ENCODE data around the gene ADGRG6. TPM values are rescaled to one million over a fixed set of nuclear protein-coding genes. Genes with fewer than 3 reads are reported as not detected.

ADGRG6 gene
- total and polyA plus RNA-seq, 2 of the 8 experiments (the other 6 are each of a cell fraction or from before 2014, with no cell fraction given), result 1.1 to 6.2 TPM

DNA sequence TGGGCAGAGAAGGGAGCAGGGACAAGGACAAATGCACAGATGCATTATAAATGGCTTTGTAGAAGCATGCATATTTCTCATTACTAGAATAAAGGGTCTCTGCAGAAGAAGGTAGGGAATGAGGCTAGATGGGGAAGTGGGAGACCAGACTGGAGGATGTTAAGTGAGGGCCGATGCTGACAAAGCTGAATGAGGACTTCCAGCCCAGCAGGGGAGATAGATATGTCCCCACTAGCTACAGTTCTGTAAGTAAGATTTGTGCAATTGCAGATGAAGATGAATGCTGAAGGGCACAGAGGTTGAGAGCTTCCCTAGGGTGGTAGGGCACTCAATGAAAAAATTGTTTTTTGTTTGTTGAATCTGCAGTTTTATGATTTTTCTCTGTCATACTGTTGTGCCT, 16.9 kb downstream of the ADGRG6 start:
- WGBS, 2 experiments (ENCODE audit: extremely low coverage in 1 of 2, insufficient coverage in 1 of 2, insufficient read length in 1 of 2, insufficient replicate concordance in 2 of 2, low coverage in 1 of 2, low lambda C conversion rate in 2 of 2, missing lambda C conversion rate in 1 of 2), result 91% methylated on average over 1 of the region's 1 CpG; no CpG with 5 or more reads in 1 of the 2 experiments
- Histone ChIP-seq H2BK120ac (replicated peaks; ENCODE audit: low read depth, low read length) (no peak overlapping the region), H3K4me1 (replicated peaks in 1 of 4; ENCODE audit: control insufficient read depth in 3 of 4, insufficient read depth in 4 of 4, low read length in 3 of 4) (no peaks in the 10 kb centered on the region), H4K91ac (replicated peaks; ENCODE audit: insufficient read length, low read length) (no peak overlapping the region), H2BK5ac (ENCODE audit: low read depth, low read length) (no peak overlapping the region), H2BK15ac (ENCODE audit: low read length) (no peak overlapping the region), H3K27me3 (replicated peaks in 1 of 4; ENCODE audit: control insufficient read depth in 3 of 4, extremely low read depth in 1 of 4, insufficient read depth in 3 of 4, low read length in 3 of 4) (no peaks in the 10 kb centered on the region), H3K79me1 (ENCODE audit: low read depth, low read length) (no peaks in the 10 kb centered on the region; the same call in 1 of the 2 replicates), H2AFZ (ENCODE audit: low read length) (no peak overlapping the region), H2BK12ac (ENCODE audit: low read depth, low read length) (no peak overlapping the region), H4K8ac (ENCODE audit: extremely low read depth, insufficient read depth, low read length) (no peak overlapping the region), H3K9me3 (ENCODE audit: insufficient read depth in 2 of 2, low read depth in 1 of 2, low read length in 1 of 2) (no peaks in the 10 kb centered on the region), H3K4me3 (ENCODE audit: extremely low read depth in 1 of 4, insufficient read depth in 2 of 4, low read depth in 3 of 4, low read length in 4 of 4) (no peak overlapping the region), H3K9ac (replicated peaks in 1 of 4; ENCODE audit: extremely low read depth in 1 of 4, low read depth in 3 of 4, low read length in 3 of 4) (no peak overlapping the region), H3K36me3 (ENCODE audit: control insufficient read depth in 2 of 4, insufficient read depth in 4 of 4, low read length in 3 of 4) (no peaks in the 10 kb centered on the region), H4K5ac (ENCODE audit: insufficient read length, low read depth, low read length) (no peak overlapping the region), H3K79me2 (ENCODE audit: control insufficient read depth in 1 of 2, insufficient read depth in 2 of 2, low read length in 2 of 2) (no peaks in the 10 kb centered on the region), H3K23ac (ENCODE audit: insufficient read length) (no peak overlapping the region), H3K4ac (replicated peaks; ENCODE audit: insufficient read length, low read depth, low read length) (no peak overlapping the region), H4K20me1 (replicated peaks in 1 of 2; ENCODE audit: control insufficient read depth in 1 of 2, insufficient read depth in 2 of 2, low read length in 2 of 2) (no peaks in the 10 kb centered on the region), H2AK5ac (ENCODE audit: low read depth, low read length) (no peak overlapping the region), H3K56ac (replicated peaks; ENCODE audit: insufficient read length, low read depth, low read length) (no peak overlapping the region), H3K14ac (ENCODE audit: insufficient read length) (no peak overlapping the region), H2BK20ac (ENCODE audit: low read length) (no peak overlapping the region), H3K23me2 (ENCODE audit: low read depth, low read length) (no peaks in the 10 kb centered on the region), H3K18ac (ENCODE audit: extremely low read depth, low read length) (no peak overlapping the region), H3K27ac (ENCODE audit: low read depth, low read length) (no peak overlapping the region), H3K4me2 (ENCODE audit: insufficient read depth in 1 of 2, low read depth in 2 of 2, low read length in 2 of 2) (no peak overlapping the region)
- FAIRE-seq (no peak), DNase-seq (ENCODE audit: low read depth in 1 of 2, low spot score in 2 of 2) (no peak)
- ChIA-PET CTCF (ENCODE audit: partially characterized antibody) (no interaction called here), POLR2A (ENCODE audit: partially characterized antibody) (no interaction called here)
- TF ChIP-seq TCF12 (IDR thresholded peaks at IDR 0.05; ENCODE audit: low read depth, low read length) (no peak), BACH1 (IDR thresholded peaks at IDR 0.05; ENCODE audit: low read length) (no peak), NANOG (IDR thresholded peaks at IDR 0.05; ENCODE audit: insufficient read depth, low read depth, low read length, poor library complexity, severe bottlenecking) (no peak), TAF7 (optimal IDR thresholded peaks at IDR 0.05; ENCODE audit: borderline replicate concordance, low read depth, low read length) (no peak), SP1 (IDR thresholded peaks at IDR 0.05; ENCODE audit: low read depth, low read length) (no peak), KDM1A (IDR thresholded peaks at IDR 0.05; ENCODE audit: borderline replicate concordance, low read length) (no peak), SIX5 (IDR thresholded peaks at IDR 0.05; ENCODE audit: low read depth, low read length) (no peak), PHF8 (conservative IDR thresholded peaks at IDR 0.05; ENCODE audit: low read depth, low read length) (no peak), BRCA1 (IDR thresholded peaks at IDR 0.05; ENCODE audit: low read depth, low read length) (no peak), GABPA (IDR thresholded peaks at IDR 0.05; ENCODE audit: borderline replicate concordance, insufficient read depth, low read length) (no peak), NRF1 (IDR thresholded peaks at IDR 0.05; ENCODE audit: low read depth, low read length) (no peak), YY1 (IDR thresholded peaks at IDR 0.05; ENCODE audit: low read depth, low read length) (no peak), RBBP5 (IDR thresholded peaks at IDR 0.05; ENCODE audit: borderline replicate concordance, low read depth, low read length) (no peak), KDM5A (IDR thresholded peaks at IDR 0.05; ENCODE audit: low read length) (no peak), CHD2 (IDR thresholded peaks at IDR 0.05; ENCODE audit: low read length) (no peak)
- TF ChIP-seq, protein P1, sequence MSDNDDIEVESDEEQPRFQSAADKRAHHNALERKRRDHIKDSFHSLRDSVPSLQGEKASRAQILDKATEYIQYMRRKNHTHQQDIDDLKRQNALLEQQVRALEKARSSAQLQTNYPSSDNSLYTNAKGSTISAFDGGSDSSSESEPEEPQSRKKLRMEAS (IDR thresholded peaks at IDR 0.05), result no peak

All from H1 (cell line).